Activated T-helper 1 cell treated with Interleukin-2 at 50 U/mL for 16 hours (primary cell): ENCODE results near the gene TFF3.

Experiments used
- DNase-seq: peaks from one replicate; pipeline ENCODE4 v3.0.0-alpha.2; 2020; ENCODE audit warnings: low read depth

TFF3 gene

GRCh38 chr21:42346866-42347600, 31.8 kb upstream of the TFF3 start:
- DNase-seq = no peak

- DNase-seq = no peak
These were observed 31.2 kb upstream of the TFF3 start for GRCh38 chr21:42346441-42346840.

GRCh38 chr21:42344631-42345030, 29.4 kb upstream of the TFF3 start:
- DNase-seq = no peak

GRCh38 chr21:42343963-42344510, 28.8 kb upstream of the TFF3 start:
- no peak for DNase-seq

- no peak for DNase-seq
These were observed 28.3 kb upstream of the TFF3 start for GRCh38 chr21:42343556-42343955.

GRCh38 chr21:42343101-42343500, 27.9 kb upstream of the TFF3 start:
- DNase-seq = no peak

GRCh38 chr21:42341776-42342542, 26.8 kb upstream of the TFF3 start:
- no peak for DNase-seq

- DNase-seq = no peak
These were observed 25.2 kb upstream of the TFF3 start for GRCh38 chr21:42340187-42341050.

- no peak for DNase-seq
These were observed 23.8 kb upstream of the TFF3 start for GRCh38 chr21:42338729-42339715.

- peak; percentile 64 for DNase-seq
These were observed 22.9 kb upstream of the TFF3 start for GRCh38 chr21:42337830-42338728.

- DNase-seq = no peak
These were observed 22.1 kb upstream of the TFF3 start for GRCh38 chr21:42337276-42337675.

GRCh38 chr21:42336054-42336453, 20.8 kb upstream of the TFF3 start:
- DNase-seq = no peak

- DNase-seq = no peak
These were observed 17.5 kb upstream of the TFF3 start for GRCh38 chr21:42332557-42333317.

- DNase-seq = no peak
These were observed 16.5 kb upstream of the TFF3 start for GRCh38 chr21:42331660-42332059.

- DNase-seq = no peak
These were observed 15.5 kb upstream of the TFF3 start for GRCh38 chr21:42330380-42331371.

- no peak for DNase-seq
These were observed 9.7 kb upstream of the TFF3 start for GRCh38 chr21:42324896-42325295.

- no peak for DNase-seq
These were observed 6.6 kb upstream of the TFF3 start for GRCh38 chr21:42321845-42322244.

- no peak for DNase-seq
These were observed 6.0 kb upstream of the TFF3 start for GRCh38 chr21:42321231-42321630.
